Psoas muscle (tissue), 8 donors: Measurements from ENCODE around the gene LMO7. TPM values are rescaled to one million over a fixed set of nuclear protein-coding genes. Genes with fewer than 3 reads are reported as not detected.
"Not testable (repeated sequence)": the region's sequence is repeated elsewhere in the genome, so short reads cannot be mapped to it uniquely, and the experiment has no call there.

ENCODE experiments used
- ATAC-seq, 4 donors: fragments of 200-7000 bp; cut with Tn5 transposase; one replicate each; pipeline ENCODE4 v1.9.1; 2020; ENCODE audit warnings: moderate library complexity in 3 of 4, mild to moderate bottlenecking in 2 of 4
- DNase-seq, 2 donors: peaks; one replicate each; pipeline ENCODE4 v3.0.0-alpha.2; 2020
- H3K27ac ChIP-seq: fragments of 200-600 bp; one replicate; pipeline ENCODE4 v1.8.0; 2022
- H3K27me3 ChIP-seq, 3 donors: fragments of 200-600 bp in 1 of 3; one replicate each; pipeline versions ENCODE4 v1.6.1 to v1.8.0; 2013 to 2022; ENCODE audit warnings: low read length in 2 of 3, mild to moderate bottlenecking in 2 of 3, moderate library complexity in 1 of 3; ENCODE audit not compliant: insufficient read depth in 3 of 3
- H3K36me3 ChIP-seq, 2 donors: fragments of 200-600 bp in 1 of 2; one replicate each; pipeline versions ENCODE4 v1.6.1 to v1.8.0; 2013 to 2022; ENCODE audit warnings: low read depth in 1 of 2, mild to moderate bottlenecking in 1 of 2, moderate library complexity in 1 of 2; ENCODE audit not compliant: insufficient read depth in 1 of 2
- H3K4me1 ChIP-seq: fragments of 200-600 bp; one replicate; pipeline ENCODE4 v1.8.0; 2022
- H3K4me3 ChIP-seq: fragments of 200-600 bp; one replicate; pipeline ENCODE4 v1.8.0; 2022; ENCODE audit warnings: mild to moderate bottlenecking
- H3K9me3 ChIP-seq: fragments of 200-600 bp; one replicate; pipeline ENCODE4 v1.8.0; 2022
- CTCF ChIP-seq: fragments of 200-600 bp; IDR thresholded peaks from one replicate; pipeline ENCODE4 v1.8.0; 2022; ENCODE audit warnings: antibody characterized with exemption
- WGBS, 3 donors: extraction: QIAGEN DNeasy Blood & Tissue Kit; methylation state at CpG; one replicate each; pipeline versions ENCODE4 v1.1.6 to v1.1.7; 2013; 5-methylcytosine and 5-hydroxymethylcytosine counted together
- intact Hi-C, 2 donors: fragments of 100-400 bp; cut with DNase I; formaldehyde crosslinking; loops; one replicate each; pipeline versions ENCODE4 v1.11.0 to v1.14.2; 2022
- polyA plus RNA-seq, 3 donors: library from polyadenylated mRNA; stranded (reverse); fragments of 200-250 nt; gene quantifications; one replicate each; pipeline ENCODE4 v1.2.3, GENCODE V29; 2013
- total RNA-seq, 4 donors: library from RNA; stranded (reverse); fragmentation: NEBNext Ultra II Directional in 2 of 4; extraction: Animal tissue kit (Norgen Biotek cat#: 25700) in 2 of 4; gene quantifications; one replicate each; pipeline versions ENCODE4 v1.2.1 to v1.2.4, GENCODE V29; 2021 to 2023
- donor health status: healthy with polysubstance abuse.
- donor health status: DM: no; HTN: no; CAD: no; lungs with moderate emphysema.
- donor health status: Bipolar disorder and iron deficiency.
- donor health status: healthy.
- donor health status: DM: yes; HTN: yes; CAD: no.
- donor health status: DM: no; HTN: no; CAD: no.
- donor health status: DM: no; HTN: no; CAD: no.
- donor health status: DM: yes; HTN: yes; CAD: no.

LMO7 gene
- total and polyA plus RNA-seq, 7 donors = 15.3 to 271 (median 97.9) TPM

GRCh38 chr13:75771818-75772217, 135.7 kb downstream of the LMO7 start:
- intact Hi-C loops = no loop called here
- DNase-seq (no peak), ATAC-seq (peak; percentile 81 to 91 (median 84))
- Histone ChIP-seq H3K4me3 (peak overlapping the region; percentile 40), H3K9me3 (no peaks in the 10 kb centered on the region), H3K27me3 (no peaks in the 10 kb centered on the region), H3K36me3 (no peaks in the 10 kb centered on the region), H3K4me1 (peaks cover 78% of the 10 kb centered on the region), H3K27ac (peak overlapping the region; percentile 89)
- no peak for TF ChIP-seq CTCF

GRCh38 chr13:75774176-75774575, 138.0 kb downstream of the LMO7 start:
- DNase-seq (no peak), ATAC-seq (no peak)
- Histone ChIP-seq H3K27ac (peak overlapping the region; percentile 89), H3K36me3 (no peaks in the 10 kb centered on the region), H3K27me3 (no peaks in the 10 kb centered on the region), H3K9me3 (no peaks in the 10 kb centered on the region), H3K4me3 (no peak overlapping the region), H3K4me1 (peaks cover 58% of the 10 kb centered on the region)
- TF ChIP-seq CTCF = no peak
- intact Hi-C loops = no loop called here
- WGBS, 3 donors = 70 to 77% (median 76%) methylated on average over 1 of the region's 1 CpG

GRCh38 chr13:75776550-75776949, 140.4 kb downstream of the LMO7 start:
- WGBS, 3 donors = 47 to 58% (median 51%) methylated on average over 3 of the region's 3 CpGs
- Histone ChIP-seq H3K36me3 (no peaks in the 10 kb centered on the region), H3K27me3 (no peaks in the 10 kb centered on the region), H3K4me1 (peaks cover 34% of the 10 kb centered on the region), H3K27ac (peak overlapping the region; percentile 60), H3K4me3 (no peak overlapping the region), H3K9me3 (no peaks in the 10 kb centered on the region)
- ATAC-seq (peak in 3 of 4 donors; percentile 37 to 81 (median 68)), DNase-seq (no peak)
- no peak for TF ChIP-seq CTCF
- intact Hi-C loops = no loop called here

GRCh38 chr13:75779393-75779792, 143.3 kb downstream of the LMO7 start:
- no peak for DNase-seq

GRCh38 chr13:75780103-75780502, 144.0 kb downstream of the LMO7 start:
- H3K9me3 ChIP-seq, H3K27ac ChIP-seq, H3K36me3 ChIP-seq, intact Hi-C loops, ATAC-seq, DNase-seq, H3K4me3 ChIP-seq, H3K27me3 ChIP-seq: not testable (repeated sequence)
- peaks cover 22% of the 10 kb centered on the region for H3K4me1 ChIP-seq
- 85 to 89% (median 86%) methylated on average over 5 of the region's 5 CpGs for WGBS, 3 donors

More at GRCh38 chr13:75779393-75779792, 143.3 kb downstream of the LMO7 start:
- Histone ChIP-seq H3K27me3 (no peaks in the 10 kb centered on the region), H3K27ac (no peak overlapping the region), H3K9me3 (no peaks in the 10 kb centered on the region), H3K4me1 (peaks cover 21% of the 10 kb centered on the region), H3K36me3 (no peaks in the 10 kb centered on the region), H3K4me3 (no peak overlapping the region)
- ATAC-seq = no peak
- intact Hi-C loops = no loop called here
- no peak for TF ChIP-seq CTCF
- WGBS, 3 donors = 96 to 98% (median 97%) methylated on average over 3 of the region's 3 CpGs
